22Rv1 (cell line): Measurements from ENCODE around the gene PHLDB2.

ENCODE experiments used
- CTCF ChIP-seq: fragments of 450-650 bp; IDR thresholded peaks from 2 replicates; pipeline ENCODE4 v1.5.1; 2017; ENCODE audit warnings: mild to moderate bottlenecking
- ZFX ChIP-seq: fragments of 450-650 bp; IDR thresholded peaks from 2 replicates; pipeline ENCODE4 v1.6.1; 2017; ENCODE audit warnings: antibody characterized with exemption, borderline replicate concordance

GRCh38 chr3:111915905-111916304 is 56.8 kb downstream of the PHLDB2 start:
- no peak for TF ChIP-seq CTCF
- no peak for TF ChIP-seq ZFX
